ENCODE measurements around the gene ARHGEF11.

Gene ARHGEF11

DNA sequence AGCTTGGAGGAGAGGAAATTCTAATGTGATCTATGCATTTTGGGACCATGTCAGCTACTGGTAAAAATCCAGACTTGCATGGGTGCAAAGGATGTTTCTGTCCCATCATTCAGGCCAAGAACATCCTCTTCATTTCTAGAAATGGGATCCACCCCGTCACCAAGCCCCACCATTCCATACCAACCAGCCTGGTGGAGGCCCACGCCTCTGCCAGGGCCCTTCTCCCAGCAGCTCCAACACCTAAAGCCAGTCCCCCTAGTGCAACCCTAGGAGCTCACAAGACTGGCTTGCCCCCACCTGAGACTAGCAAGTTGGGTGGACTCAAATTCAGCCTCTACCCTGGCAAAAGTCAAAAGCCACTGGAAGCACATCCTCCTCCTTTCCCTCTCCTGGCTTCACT lies 1.9 kb downstream of the ARHGEF11 start:
- no peak for DNase-seq

DNA sequence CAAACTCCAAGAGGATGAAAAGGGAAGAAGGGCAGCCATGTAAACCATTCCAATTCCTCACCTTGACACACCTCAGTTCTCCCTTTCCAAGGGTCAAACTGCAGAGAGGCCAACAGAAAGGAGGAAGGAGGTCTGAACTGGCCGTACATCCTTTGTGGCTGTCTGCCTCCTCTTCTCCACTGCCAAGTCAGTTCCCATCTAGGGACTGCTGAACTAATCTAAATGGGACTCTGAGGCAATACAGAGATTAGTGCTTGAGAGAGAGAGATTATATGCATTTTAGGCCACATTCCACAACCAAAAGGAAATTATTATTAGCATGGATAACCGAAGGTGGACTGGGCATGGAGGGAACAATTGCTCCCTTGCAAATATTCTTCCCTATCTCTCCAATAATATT lies 2.7 kb downstream of the ARHGEF11 start:
- DNase-seq: no peak

DNA sequence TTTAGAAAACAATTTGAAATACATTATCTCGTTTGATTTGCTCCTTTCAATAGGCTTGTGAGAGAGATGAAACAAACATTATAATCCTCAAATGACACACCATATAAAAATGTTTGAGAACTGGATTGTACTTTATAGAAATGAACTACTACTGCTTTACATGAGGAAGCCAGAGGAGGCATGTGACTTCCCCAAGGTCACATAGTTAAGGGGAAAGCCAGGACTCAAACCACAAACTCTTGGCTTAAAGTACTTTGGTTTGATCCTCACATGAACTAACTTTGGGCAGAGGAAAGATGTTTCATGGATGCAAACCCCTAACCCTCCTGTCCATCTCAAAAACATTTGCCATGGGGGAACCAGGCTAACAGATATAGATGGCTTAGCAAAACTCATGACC lies 4.7 kb downstream of the ARHGEF11 start:
- DNase-seq: no peak

DNA sequence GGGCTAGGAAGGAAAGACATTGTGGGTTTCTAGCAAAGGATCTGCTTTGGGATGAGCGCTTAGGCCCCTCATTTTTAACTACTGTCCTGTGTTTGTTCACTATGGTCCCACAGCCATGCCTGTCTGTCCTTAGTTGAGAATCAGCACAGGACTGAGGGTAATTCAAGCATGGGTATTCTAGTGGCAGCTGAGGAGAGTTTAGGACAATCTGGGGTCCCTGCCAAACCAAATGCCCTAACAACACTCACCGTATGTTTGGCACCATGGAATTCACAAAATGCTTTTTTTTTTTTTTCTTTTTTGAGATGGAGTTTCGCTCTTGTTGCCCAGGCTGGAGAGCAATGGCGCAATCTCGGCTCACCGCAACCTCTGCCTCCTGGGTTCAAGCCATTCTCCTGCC lies 10.4 kb downstream of the ARHGEF11 start:
- DNase-seq: no peak

DNA sequence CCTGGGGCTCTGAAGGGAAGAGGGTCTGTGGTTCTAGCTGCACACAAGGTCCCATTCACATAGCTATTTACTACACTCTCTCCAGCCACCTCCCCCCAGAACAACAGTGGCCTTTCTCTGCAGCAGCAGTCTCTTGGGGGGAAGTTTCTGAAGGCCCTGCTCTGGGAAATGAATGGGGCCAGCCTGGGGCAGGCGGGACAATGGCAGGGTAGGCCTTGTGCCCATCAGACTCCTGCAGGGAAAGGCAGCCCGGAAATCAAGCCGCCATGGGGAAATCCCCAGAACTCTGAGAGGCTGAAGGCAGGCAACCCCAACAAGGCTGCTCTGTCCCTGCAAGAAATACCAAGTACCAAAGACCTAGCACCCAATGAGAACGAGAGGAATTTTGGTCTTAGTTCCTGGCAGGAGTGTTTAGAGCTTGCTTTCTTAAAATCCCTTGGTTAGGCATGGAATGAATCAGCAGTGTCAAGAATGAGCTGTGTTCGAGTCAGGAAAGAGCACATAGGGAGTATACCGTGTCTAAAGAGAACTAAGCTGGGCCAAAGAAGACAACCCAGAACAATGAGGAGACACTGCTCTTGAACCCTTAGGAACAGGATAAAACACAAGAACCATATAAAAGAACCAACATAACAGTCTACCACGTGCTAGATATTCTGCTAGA lies 11.3 kb downstream of the ARHGEF11 start:
- DNase-seq: no peak

DNA sequence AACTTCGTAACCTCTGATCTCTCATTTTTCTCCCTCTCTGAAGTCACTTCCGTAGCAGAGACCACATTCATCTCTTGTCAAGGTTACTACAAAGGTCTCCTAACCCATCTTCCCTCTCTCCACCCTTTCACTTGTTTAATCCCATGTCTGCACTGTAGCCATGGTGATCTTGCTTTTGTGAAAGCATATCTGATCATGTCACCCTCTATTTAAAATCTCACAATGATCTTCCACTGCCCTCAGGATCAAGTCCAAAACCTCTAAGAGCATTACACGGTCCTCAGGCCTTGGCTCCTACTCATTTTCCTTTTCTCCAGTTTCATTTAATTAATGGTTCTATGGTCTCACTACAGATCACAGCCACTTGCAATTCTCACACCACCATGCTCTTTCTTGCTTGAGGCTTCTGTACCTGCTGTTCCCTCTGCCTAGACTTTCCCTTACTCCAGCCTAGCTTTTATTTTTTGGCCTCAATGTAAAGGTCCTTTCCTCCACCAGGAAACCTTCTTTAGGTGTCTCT lies 12.1 kb downstream of the ARHGEF11 start:
- DNase-seq: no peak

DNA sequence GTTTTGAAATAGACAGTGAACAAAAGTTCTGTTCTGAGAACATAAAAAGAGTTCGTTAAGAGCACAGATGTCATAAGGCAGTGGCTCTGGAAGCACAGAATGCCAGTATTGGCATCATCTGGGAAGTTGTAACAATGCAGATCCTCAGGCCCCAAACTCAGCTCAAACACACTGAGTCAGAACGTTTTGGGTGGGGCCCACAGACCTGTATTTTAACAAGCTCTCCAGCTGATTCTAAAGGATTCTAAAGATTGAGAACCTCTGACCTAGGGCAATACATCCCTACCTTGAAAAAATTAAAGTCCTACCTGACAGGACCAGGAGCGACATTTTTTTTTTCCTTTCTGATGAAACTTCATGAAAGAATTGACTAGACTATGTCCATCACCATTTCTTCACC lies 13.2 kb downstream of the ARHGEF11 start:
- DNase-seq: no peak

DNA sequence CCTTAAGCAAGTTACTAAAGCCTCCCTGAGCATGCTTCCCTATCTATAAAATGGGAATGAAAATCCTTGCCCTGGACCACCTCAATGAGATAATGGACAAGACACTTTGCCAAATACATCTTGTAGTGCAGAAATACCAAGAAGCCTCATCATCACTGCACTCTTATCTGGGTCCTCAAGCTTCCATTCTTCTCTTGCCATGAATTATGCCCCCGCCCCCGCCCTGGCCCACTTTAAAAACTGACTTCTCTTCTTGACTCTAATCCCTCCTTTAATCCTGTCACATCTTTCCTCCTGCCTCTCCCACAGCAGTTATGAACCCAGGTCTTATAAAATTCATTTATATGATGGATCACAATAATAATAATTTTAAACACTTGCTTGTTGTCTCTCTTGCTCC lies 14.8 kb downstream of the ARHGEF11 start:
- DNase-seq: no peak

DNA sequence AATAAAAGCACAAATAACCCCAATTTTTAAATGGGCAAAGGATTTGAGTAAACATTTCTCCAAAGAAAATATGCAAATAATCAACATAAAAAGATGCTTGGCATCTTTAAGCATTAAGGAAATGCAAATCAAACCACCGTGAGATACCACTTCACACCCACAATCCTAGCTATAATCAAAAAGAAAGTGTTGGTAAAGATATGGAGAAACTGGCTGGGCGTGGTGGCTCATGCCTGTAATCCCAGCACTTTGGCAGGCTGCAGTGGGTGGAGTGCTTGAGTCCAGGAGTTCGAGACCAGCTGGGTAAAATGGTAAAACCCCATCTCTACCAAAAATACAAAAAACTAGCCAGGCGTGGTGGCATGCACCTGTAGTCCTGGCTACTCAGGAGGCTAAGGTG lies 16.9 kb downstream of the ARHGEF11 start:
- DNase-seq: no peak

DNA sequence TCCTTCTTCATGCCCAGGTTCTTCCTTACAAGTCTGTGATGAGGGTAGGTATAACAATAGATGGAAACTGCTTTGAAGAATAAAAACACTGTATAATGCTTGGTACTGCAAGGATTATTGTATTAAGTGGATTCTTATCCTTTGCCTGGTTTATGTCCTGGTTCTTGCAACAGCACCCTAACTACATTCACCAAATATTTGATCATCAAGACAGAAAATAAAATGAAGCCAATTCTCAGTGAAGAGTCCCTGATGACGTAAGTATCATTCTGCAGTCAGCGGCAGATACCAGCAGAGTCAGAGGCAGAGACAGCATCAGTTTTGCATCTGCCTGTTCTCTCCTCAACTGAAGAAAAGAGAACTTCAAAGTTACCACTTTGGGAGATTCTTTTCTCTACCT lies 19.7 kb downstream of the ARHGEF11 start:
- DNase-seq: no peak

DNA sequence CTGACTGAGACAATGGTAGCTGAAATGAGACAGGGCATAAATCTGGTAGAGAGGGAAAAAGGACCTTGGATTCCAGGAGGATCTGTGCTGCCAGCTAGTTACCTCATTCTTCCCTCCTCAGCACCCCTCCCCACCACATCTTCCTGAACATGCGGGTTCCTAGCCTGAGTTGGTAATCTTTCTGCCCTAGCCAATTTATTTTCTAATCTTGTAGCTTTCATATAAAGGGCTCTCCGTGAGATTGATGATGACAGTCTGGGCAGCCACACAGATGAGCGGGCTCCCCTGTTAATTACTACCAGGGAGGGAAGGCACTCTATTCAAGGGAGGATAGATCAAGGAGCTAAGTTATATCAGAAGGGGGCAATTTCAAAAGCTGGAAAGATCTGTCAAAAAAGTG lies 20.2 kb downstream of the ARHGEF11 start:
- DNase-seq: no peak

DNA sequence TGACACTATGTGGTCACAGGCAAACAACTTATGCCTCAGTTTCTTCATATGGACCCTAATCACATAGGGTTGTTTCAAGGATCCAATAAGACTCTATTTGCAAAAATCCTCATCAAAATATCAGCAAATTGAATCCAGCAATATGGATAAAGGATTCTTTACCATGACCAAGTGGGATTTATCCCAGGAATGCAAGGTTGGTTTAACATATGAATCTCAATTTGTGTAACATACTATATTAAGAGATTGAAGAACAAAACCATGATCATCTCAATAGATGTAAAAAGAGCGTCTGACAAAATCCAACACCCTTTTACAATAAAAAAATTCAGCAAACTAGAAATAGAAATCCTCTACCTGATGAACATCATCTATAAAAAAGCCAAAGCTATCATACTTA lies 23.9 kb downstream of the ARHGEF11 start:
- no peak for DNase-seq

DNA sequence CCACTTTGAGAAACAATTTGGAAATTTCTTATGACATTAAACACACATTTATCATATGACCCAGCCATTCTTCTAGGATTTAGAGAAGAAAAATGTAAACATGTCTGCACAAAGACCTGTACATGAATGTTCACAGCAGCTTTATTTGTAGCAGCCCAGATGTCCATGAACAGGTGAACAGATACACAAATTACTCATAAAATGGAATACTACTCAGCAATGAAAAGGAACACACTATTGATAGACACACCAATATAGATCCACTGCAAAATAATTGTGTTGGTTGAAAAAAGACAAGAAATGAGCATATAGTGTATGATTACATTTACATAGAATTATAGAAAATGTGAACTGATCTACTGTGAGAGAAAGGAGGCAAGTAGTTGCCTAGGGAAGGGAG lies 26.1 kb downstream of the ARHGEF11 start:
- DNase-seq: no peak

DNA sequence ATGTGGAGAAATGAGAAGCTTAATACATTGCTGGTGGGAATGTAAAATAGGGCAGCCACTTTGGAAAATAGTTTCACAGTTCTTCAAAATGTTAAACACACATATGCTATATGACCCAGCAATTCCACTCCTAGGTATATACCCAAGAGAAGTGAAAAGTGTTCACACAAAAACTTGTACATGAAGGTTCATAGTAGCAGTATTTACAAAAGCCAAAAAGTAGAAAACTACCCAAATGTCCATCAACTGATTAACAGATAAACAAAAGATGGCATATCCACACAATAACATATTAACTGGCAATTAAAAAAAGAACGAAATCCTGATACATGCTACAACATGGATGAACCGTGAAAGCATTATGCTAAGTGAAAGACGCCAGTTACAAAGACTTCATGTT lies 33.7 kb downstream of the ARHGEF11 start:
- DNase-seq: no peak

DNA sequence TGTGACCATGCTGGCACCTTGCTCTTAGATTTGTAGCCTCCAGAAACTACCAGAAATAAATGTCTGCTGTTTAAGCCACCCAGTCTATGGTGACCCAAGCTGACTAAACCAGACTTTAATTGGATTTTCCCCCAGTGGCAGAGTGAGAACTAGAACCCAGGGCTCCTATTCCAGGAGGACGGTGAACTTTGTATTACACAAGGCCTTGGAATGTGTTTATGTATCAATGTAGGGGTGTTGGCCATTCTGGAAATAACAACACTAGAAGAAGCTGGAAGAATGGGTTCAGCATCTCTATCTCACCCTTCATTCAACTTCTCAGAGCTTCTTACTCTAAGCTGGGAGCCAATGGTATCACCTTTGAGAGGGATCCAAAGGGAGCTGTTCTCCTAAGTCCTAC lies 37.0 kb downstream of the ARHGEF11 start:
- no peak for DNase-seq

DNA sequence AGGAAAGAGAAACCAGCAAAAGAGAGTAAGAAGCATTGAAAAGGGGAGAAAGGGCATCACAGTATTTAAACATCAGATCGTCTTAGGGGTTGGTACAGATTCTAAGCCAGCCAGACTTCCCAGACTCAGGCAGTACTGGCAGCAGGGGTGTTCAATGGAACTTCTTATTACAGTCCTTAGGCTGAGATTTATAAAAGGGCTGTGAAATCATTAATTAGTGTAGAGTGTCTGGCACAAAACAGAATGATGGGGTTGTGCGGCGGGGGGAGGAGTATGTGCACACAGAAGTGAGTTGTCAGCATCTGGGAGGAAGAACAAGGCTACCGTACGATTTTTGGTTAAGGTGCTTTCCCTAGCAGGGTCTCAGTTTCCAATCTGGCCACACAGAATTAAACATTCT lies 38.2 kb downstream of the ARHGEF11 start:
- DNase-seq: no peak

DNA sequence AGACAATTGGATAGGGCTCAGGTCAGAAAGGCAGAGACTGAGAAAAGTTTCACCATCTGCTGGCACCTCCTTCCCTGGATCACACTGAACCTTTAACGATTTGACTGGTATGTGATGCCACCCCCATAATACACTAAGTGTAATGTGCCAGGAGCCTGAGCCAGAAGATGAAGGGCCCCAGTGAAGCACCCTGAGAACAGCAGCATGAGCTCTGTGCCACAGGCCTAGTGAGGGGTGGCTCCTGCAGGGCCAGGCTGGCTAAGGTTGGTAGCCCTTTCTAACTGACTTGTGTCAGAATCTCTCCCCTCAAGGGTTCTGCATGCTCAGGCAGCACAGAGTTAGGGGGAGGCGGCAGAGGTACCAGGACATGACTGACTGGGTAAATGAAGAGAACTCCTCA lies 38.9 kb downstream of the ARHGEF11 start:
- DNase-seq: no peak

DNA sequence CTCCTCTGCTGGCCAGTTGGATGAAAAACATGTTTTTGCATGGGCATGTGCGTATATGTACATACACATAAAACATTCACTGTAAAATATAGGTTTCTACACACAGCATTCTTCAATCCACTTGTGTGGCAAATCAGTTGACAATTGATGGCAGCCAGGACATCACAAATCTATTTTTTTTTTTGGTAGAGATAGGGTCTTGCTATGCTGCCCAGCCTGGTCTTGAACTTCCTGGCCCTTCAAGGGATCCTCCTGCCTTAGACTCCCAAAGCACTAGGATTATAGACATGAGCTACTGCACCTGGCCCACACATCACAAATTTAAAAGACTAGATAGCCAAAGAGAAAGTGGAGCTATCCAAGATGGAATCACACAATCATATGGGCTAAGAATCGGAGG lies 39.6 kb downstream of the ARHGEF11 start:
- no peak for DNase-seq

DNA sequence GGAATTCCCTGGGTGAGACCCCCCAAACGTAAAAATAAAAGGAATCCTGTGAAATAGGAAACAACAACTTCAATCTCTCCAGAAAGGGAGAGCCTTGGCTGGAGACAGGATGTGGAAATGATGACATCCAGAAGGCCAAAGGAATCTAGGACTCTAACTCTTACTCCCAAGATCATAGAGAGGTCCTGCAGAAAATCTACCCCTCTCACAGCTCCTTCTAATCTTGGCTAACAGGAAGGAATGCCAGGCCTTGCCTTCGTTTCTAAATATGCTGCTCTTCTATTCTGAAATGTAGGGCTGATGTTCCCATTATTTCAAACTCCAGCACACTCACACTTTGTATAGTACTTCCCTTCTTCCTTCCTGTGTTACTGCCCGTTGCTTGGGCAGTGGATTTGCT lies 40.7 kb downstream of the ARHGEF11 start:
- no peak for DNase-seq

DNA sequence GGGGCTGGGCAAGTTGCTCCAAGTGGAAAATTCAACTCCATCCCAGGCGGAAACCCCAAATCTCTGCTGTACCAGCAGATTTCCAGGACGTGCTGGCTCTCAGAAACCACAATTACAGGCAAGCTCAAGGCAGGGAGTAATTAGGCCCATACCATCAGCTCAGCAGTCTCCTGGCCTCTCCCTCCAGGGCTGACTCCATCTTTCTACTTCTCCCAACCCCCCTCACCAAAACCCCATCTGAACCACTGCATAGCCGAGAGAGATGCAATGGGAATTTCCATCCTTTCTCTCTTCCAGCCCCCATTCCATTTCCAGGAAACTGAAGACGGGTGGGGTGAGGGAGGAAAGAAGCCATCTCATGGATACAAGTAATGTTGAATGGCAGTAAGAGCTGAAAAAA lies 41.2 kb downstream of the ARHGEF11 start:
- DNase-seq: no peak

DNA sequence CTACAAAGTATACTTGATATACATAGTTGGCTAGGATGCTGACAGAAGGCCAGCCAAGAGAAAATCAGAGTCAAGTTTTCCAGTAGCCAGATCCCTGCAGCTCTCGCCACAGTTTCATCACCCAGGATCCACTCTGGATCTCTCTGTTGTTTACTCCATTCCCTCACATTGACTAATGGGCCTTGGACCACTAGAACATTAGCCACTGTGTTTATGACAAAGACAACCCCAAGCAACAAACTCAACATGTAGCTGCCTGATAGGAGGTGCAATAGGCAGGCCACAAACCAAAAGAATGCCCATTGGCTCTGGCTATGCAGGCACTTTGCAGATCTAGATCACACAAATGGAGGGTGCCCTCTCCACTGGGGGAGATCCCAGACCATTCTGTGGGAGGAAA lies 44.2 kb downstream of the ARHGEF11 start:
- DNase-seq: no peak

DNA sequence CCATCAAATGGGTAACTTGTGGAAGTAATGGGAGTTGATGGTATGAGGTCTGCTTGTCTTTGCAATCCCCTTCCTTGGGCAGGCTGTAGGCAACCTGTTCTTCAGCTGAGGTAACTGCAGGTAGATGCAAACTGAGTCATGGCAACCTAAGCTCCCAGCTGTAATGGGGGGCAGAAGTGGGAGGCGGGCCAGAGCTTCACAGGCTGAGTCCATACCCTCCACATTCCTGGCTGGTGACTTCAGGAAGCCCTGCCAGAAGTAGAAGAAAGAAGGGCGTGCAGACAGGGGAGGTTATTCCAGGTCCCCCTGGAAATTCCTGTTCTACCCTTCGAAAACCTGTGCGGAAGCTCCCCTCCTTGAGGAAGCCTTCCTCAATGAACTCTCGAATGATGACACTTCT lies 44.9 kb downstream of the ARHGEF11 start:
- no peak for DNase-seq

DNA sequence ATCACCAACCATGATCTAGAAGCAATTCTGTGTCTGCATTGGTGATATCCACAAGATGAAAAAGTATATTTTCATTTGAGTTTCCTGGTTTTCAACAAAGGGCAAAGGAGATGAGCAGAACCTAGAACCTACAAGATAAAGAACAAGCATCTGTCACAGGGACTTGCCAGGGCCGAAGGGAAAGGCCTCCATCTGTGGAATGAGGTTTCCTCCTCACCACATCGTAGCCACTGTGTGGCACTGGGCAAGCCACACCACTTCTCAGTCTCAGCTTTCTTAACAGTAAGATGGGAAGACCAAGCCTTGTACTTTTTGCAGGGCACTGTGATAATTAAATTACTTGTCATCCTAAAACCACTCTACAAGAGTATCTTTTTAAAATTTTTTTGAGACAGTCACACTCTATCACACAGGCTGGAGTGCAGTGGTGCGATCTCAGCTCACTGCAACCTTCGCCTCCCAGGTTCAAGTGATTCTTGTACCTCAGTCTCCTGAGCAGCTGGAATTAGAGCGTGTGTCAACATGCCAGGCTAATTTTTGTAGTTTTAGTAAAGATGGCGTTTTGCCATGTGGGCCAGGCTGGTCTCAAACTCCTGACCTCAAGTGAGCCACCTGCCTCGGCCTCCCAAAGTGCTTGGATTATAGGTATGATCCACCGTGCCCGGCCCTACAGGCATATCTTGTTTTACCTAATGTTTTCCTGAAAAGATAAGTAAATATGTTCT lies 45.8 kb downstream of the ARHGEF11 start:
- no peak for DNase-seq

DNA sequence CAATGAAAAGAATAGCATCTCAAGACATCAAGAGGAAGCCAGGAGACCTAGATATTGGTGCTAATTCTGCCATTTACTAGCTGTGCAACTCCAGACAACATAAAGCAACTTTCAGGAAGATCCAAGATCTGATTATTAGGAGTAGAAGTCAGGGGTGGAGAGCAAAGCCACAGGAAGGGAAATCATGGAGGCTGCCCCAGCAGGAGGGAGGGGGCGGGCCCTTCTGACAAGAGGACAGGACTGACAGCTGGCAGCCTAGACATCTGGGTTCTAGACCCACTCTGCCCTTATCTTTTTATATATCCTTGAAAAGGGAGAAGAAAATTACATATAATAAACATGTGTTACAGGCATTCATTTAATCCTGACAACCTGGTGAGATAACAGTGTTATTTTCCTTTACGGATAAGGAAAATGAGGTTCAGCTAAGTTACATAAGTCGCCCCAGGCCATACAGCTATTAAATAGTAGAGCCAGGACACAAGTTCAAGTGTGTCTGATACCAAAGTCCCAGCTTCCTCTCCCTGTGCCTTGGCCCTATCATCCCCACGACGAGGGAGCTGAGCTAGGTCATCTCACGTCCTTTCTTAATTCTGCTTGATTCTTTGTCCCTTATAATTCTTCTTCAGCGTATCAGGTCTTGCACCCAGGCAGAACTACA lies 46.6 kb downstream of the ARHGEF11 start:
- no peak for DNase-seq
